ENCODE measurements around the gene CALCR. TPM values are rescaled to one million over a fixed set of nuclear protein-coding genes. Genes with fewer than 3 reads are reported as not detected.

CALCR gene
- total and polyA plus RNA-seq, 4 donors: 0.04 to 0.20 (median 0.09) TPM

GRCh38 chr7:93448176-93448575 lies 126.3 kb downstream of the CALCR start:
- WGBS, 2 donors: 45 to 56% methylated on average over 1 of the region's 1 CpG

DNA sequence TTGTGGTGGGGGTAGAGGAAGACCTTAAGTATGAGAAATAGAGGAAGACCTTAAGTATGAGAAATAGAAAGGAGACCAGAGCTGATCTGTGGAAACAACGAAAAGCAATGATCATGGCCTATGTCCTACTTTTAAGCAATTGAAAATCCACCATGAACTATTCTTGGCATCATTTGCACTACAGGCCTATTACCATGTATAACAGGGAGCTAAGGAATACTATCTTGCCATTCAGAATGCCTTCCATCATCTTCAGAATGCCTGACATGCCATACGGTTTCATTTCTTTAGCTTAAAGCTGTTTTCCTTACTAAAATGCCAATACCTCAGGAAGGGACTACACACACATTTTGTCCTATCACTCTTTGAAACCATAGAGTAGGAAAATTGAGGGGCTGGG lies 127.0 kb downstream of the CALCR start:
- no peak for ATAC-seq (ENCODE audit: insufficient read depth, low FRiP score)
- 90 to 92% methylated on average over 2 of the region's 2 CpGs for WGBS, 2 donors
- TF ChIP-seq, protein P1, sequence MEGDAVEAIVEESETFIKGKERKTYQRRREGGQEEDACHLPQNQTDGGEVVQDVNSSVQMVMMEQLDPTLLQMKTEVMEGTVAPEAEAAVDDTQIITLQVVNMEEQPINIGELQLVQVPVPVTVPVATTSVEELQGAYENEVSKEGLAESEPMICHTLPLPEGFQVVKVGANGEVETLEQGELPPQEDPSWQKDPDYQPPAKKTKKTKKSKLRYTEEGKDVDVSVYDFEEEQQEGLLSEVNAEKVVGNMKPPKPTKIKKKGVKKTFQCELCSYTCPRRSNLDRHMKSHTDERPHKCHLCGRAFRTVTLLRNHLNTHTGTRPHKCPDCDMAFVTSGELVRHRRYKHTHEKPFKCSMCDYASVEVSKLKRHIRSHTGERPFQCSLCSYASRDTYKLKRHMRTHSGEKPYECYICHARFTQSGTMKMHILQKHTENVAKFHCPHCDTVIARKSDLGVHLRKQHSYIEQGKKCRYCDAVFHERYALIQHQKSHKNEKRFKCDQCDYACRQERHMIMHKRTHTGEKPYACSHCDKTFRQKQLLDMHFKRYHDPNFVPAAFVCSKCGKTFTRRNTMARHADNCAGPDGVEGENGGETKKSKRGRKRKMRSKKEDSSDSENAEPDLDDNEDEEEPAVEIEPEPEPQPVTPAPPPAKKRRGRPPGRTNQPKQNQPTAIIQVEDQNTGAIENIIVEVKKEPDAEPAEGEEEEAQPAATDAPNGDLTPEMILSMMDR (IDR thresholded peaks at IDR 0.05; ENCODE audit: control extremely low read depth, extremely low read depth): no peak

More at GRCh38 chr7:93448176-93448575, 126.3 kb downstream of the CALCR start:
- H3K4me3 ChIP-seq: no peak overlapping the region
- peaks cover 0 to 14% (median 0%) of the 10 kb centered on the region in 5 donors for H3K4me1 ChIP-seq (ENCODE audit: control insufficient read depth in 5 of 5, insufficient read depth in 5 of 5, low read length in 5 of 5)
- peak in 2 of 3 donors; percentile 5 to 13 for DNase-seq
- no peak overlapping the region for H3K9ac ChIP-seq (ENCODE audit: insufficient read depth in 1 of 2, low read length in 2 of 2)
- no peak overlapping the region for H3K27ac ChIP-seq (ENCODE audit: low read depth in 1 of 2, low read length in 1 of 2)
- H3K9me3 ChIP-seq (ENCODE audit: control insufficient read depth in 4 of 4, insufficient read depth in 3 of 4, low read length in 3 of 4): no peaks in the 10 kb centered on the region
- TF ChIP-seq, protein P1 (IDR thresholded peaks at IDR 0.05; ENCODE audit: control extremely low read depth, extremely low read depth): no peak
- no peaks in the 10 kb centered on the region for H3K36me3 ChIP-seq (ENCODE audit: control insufficient read depth in 4 of 4, insufficient read depth in 4 of 4, low read length in 4 of 4)
- no peak for ATAC-seq (ENCODE audit: insufficient read depth, low FRiP score)
- H3K27me3 ChIP-seq (ENCODE audit: control insufficient read depth in 3 of 3, insufficient read depth in 3 of 3, low read length in 2 of 3): no peaks in the 10 kb centered on the region

DNA sequence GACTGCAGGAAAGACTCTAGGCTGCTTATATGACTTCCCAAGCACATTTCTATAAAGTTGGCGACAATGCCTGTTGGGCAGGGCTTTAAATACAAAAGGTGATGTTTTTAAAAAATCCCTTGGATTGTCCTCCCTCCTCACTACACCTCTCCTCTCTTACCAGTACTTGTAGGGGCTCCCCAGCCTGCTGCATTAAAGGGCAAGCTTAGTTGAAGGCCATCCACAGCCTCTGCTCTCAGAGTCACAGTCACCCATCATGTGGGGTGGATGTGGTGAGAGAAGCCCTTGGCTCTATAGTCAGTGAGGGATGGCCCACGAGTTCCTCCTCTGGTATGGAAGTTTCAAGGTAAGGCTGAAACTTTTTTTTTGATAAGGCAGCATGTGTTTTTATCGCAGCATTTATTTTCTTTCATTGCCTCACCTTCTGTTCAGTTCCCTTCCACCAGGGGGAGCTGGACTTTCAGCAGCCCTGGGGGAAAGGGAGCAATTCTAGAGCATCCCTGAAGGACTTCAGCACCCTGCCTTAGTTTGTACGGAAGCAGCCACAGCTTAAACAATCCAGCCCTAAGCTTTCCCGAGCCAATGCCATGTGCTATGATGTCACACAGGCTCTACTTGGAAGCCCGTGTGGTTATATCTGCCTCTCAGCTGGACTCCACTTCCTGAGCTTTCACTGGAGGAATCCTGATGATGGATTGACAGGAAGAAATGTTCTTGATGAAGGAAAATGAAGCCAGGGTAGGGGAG lies 131.9 kb downstream of the CALCR start:
- TF ChIP-seq, protein P1 (IDR thresholded peaks at IDR 0.05; ENCODE audit: control extremely low read depth, extremely low read depth): peak; percentile 19
- no peaks in the 10 kb centered on the region for H3K27me3 ChIP-seq (ENCODE audit: control insufficient read depth in 3 of 3, insufficient read depth in 3 of 3, low read length in 2 of 3)
- no peaks in the 10 kb centered on the region for H3K36me3 ChIP-seq (ENCODE audit: control insufficient read depth in 4 of 4, insufficient read depth in 4 of 4, low read length in 4 of 4)
- DNase-seq: peak in 1 of 3 donors; percentile 24
- H3K4me1 ChIP-seq (ENCODE audit: control insufficient read depth in 5 of 5, insufficient read depth in 5 of 5, low read length in 5 of 5): no peaks in the 10 kb centered on the region
- WGBS, 2 donors: 36 to 37% methylated on average over 6 of the region's 6 CpGs
- H3K27ac ChIP-seq (ENCODE audit: low read depth in 1 of 2, low read length in 1 of 2): no peak overlapping the region
- H3K4me3 ChIP-seq: no peak overlapping the region
- H3K9me3 ChIP-seq (ENCODE audit: control insufficient read depth in 4 of 4, insufficient read depth in 3 of 4, low read length in 3 of 4): no peaks in the 10 kb centered on the region
- H3K9ac ChIP-seq (ENCODE audit: insufficient read depth in 1 of 2, low read length in 2 of 2): no peak overlapping the region
- no peak for ATAC-seq (ENCODE audit: insufficient read depth, low FRiP score)

More for the DNA sequence above, 127.0 kb downstream of the CALCR start:
- Histone ChIP-seq H3K27ac (ENCODE audit: low read depth in 1 of 2, low read length in 1 of 2) (no peak overlapping the region), H3K4me3 (no peak overlapping the region), H3K4me1 (ENCODE audit: control insufficient read depth in 5 of 5, insufficient read depth in 5 of 5, low read length in 5 of 5) (peaks cover 0 to 14% (median 0%) of the 10 kb centered on the region in 5 donors), H3K27me3 (ENCODE audit: control insufficient read depth in 3 of 3, insufficient read depth in 3 of 3, low read length in 2 of 3) (no peaks in the 10 kb centered on the region), H3K36me3 (ENCODE audit: control insufficient read depth in 4 of 4, insufficient read depth in 4 of 4, low read length in 4 of 4) (no peaks in the 10 kb centered on the region), H3K9me3 (ENCODE audit: control insufficient read depth in 4 of 4, insufficient read depth in 3 of 4, low read length in 3 of 4) (no peaks in the 10 kb centered on the region), H3K9ac (ENCODE audit: insufficient read depth in 1 of 2, low read length in 2 of 2) (no peak overlapping the region)
- DNase-seq: no peak

Data from lung (tissue), 12 donors.